HG02870 (cell line): ENCODE results near the gene TCEAL9.
A peak's percentile ranks its signal among the peaks of the same experiment; 100 is the strongest.
"Not testable (repeated sequence)": the region's sequence is repeated elsewhere in the genome, so short reads cannot be mapped to it uniquely, and the experiment has no call there.

ENCODE experiments used
- ATAC-seq: cut with Tn5 transposase; IDR thresholded peaks from one replicate; pipeline ENCODE4 v1.9.1; 2021; ENCODE audit warnings: mild to moderate bottlenecking, moderate library complexity; ENCODE audit not compliant: unreplicated experiment

TCEAL9 gene

DNA sequence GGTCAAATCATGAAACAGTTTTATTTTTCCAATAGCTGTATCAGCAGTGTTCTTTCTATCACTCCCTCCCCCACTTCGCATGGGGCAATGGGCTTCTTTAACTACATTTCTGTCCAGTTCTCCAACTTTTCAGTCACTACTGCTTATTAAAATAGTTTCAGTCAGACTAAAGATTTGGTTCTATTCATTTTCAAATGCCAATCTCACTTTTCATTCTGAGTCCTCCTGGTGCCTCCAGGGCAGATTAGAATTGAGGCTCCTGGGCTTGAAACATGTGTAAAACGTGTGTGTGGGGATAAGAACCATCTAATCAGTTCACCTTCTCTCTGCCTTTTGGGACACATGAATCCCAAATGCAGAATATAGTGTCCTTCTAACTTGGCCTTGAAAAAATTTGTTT is 16.6 kb downstream of the TCEAL9 start:
- no peak for ATAC-seq

DNA sequence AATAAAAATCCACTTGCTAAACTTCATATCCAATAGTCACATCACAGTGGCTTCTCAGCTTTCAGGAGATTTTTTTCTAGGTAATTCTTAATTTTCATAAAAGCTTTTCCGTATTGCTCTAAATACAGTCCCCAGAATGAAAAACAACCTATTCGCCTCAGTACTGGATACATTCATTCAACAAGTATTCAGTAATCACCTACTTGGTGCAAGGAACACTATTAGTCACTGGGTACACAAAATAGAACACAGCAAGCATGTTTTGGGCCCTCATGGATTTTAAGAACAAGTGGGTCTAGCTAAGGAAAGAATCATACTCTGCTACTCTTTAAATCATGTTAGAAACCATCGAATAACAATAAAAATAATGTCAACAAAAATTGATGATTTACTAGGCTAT is 17.3 kb downstream of the TCEAL9 start:
- ATAC-seq: no peak

DNA sequence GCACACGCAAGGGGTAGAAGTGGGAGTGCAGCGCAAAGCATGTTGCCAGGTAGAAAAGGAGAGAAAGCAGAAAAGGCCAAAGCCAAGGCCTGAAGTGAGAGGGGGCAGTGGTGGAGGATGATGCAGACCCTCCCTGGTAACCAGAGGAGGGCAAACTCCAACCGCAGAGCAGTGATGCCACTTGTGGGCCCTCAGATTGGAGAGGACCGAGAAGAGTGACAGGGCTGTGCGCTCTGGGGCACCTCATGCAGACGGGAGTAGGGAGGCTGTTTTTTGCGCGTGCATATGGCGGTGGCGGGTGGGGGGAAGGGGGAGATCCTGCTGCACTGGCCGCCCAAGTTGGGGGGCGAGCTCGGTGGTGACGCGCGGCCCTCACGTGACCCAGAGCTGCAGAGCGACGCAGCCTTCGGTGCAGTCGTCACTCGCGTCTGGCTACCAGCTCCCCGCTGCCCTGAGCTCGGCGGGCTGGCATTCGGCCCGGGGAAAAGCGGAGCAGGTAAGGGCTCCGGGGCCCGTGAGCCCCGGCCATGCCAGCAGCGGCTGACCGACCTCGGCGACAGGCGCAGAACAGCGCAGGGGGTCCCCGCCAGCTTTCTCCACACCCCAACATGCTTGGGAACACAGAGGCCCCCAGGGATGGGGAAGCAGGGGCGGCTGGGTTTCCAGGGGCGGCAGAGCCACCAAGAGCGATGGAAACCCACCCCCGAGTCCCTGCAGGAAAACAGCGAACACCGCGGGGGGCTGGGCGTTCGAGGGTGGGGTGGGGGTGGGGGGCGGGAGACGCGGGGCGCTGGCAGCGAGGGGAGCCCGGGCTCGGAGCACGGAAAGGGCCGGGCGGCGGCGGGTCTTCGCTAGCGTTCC is 20.0 kb downstream of the TCEAL9 start, which contains the start of gene BEX3:
BEX3 (plus strand) TSS at position 421 of the 861 bp plus-strand sequence. CDS start 984 bp downstream, outside the sequence.
- ATAC-seq: no peak

DNA sequence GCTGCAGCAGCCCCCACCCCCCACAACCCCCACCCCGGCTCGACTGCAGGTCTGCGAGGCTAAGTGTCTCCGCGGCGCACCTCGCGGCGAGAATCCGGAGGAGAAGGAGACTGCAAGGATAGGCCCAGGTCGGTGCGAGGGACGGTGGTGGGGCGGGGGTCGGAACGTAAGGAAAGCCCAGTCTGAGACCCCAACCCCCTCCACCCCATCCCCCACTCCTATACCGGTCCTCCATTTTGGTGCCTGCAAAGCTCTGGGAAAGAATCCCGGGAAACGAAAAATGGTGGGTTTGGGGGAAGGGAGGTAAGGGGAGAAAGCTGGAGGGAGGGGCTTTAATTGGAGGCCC is 20.6 kb downstream of the TCEAL9 start:
- ATAC-seq: no peak

DNA sequence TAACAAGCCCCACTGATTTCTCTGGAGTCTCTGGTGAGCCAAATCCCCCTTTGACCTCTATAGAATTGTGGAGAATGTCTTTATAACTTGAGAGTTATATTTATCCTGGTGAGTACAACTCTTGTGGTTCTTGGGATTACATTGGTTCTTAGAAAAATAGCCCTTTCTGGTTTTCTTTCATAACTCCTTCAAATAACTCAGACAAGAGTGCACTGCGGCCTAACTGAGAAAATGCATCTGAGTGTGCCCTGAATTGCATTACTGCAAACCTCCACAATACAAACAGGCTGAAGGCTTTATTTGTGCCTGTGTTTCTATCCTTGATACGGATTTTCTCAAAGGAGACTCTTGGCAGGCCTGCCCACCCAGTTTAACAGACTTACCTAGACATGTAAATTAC is 22.7 kb downstream of the TCEAL9 start:
- no peak for ATAC-seq

DNA sequence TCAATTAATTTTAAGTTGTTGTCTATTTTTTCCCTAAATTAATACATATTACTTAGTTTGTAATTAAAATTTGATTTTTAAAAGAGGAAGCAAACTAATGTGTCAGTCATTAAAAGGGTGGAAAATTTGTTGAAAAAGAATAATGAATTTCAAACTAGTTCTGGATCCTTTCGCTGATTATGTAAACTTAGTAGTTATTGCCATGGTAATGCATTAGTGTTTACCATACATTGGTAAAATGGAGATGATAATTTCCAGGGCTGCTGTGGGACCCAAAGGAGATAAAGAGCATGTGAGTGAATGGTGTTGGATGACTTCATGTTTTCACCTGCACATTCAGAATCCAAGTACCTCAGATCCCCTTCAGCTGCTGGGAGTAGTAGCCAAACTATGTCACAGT is 26.6 kb downstream of the TCEAL9 start:
- ATAC-seq: no peak

DNA sequence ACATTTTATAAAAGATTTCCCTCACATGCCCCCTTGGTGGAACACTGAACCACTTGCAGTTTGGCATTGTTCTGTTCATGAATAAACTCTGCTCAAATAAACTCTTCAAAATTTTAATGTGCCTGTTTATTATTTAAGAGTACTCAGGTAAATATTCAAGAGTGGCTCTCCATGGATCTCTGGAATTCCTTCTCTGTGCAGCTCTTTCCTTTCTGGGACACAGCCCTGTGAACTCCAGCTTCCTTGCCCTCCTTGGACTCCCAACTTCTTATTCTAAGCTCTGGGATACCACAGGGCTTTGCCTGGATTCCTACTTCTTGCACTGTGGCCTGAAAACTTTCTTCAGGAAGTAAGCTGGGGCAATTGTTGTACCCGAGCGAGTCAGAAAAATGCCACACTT is 28.4 kb downstream of the TCEAL9 start:
- no peak for ATAC-seq

DNA sequence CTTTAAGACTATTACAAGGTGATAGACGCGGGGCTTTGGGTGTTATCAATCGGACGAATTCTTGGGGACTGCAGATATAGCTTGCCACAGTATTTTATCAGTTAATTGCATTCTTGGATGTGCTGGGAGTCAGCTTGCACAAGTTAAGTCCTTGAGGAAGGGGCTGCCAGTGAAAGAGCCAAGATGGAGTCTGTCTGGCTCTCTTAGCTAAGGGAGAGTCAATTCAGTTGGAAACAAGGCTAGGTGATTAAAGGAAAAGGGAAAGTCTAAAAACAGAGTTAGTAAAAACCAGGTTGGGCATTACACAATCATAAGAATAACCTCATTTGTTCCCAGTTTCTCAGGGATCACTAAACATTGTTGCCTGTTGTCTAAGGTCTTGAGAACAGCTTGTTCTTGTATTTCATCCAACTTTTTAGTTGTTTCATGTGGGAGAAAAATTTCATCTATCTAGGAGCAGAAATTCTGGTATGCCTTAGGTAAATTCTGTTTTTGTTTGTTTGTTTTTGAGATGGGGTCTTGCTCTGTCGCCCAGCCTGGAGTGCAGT is 29.1 kb downstream of the TCEAL9 start:
- ATAC-seq: not testable (repeated sequence)

DNA sequence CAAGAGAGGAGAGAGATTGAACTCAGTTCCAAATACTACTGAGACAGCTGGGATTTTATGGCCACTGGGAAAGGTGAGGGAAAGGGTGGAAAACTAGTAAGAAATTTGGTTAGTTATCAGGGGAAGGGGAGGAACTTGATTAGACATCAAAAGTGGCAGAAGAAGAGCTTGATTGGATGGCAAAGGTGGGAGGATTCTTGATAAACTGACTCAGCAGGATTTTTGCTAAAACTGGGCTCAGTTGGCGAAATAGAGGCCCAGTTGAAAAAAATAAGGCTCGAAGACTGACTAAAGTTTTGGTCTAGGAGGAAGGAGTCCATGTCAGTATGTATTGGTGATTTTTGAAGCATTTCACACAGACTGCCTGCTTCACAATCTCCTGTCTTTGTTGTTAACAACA is 30.0 kb downstream of the TCEAL9 start:
- ATAC-seq: no peak

DNA sequence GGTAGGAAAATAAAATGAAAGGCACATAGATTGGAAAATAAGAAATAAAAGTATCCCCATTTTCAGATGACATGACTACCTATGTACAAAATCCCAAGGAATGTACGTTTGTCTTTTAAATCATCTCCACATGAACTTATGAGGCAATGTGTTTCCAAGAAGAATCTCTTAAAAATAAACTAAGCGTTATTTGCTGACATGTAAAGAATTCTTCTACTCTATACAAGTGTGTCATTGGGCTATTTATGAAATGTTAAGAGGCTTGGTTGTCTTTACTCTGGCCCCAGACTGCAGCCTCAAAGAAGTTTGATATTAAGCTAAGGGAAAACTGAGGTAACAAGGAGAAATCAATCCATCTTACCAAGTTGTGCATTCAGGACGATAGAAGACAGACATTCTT is 37.2 kb downstream of the TCEAL9 start:
- no peak for ATAC-seq

DNA sequence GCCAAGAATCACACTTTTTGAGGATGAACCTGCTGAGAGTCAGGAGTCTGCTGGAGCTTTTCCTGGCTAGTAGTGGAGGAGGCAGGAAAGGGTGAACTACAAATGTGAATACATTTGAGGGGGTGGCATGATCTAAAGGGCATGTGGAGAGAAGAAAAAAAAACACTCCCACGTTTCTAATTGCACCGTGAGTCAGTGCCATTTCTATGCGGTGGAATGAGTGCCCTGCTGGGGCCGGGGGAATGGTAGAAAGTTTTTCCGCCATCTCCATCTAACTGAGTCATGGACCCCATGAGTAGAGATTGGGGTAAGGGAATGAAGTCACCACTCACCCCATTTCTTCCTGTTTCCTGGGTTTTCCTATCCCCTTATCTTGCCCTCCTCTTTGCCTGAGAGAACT is 39.9 kb downstream of the TCEAL9 start:
- no peak for ATAC-seq

DNA sequence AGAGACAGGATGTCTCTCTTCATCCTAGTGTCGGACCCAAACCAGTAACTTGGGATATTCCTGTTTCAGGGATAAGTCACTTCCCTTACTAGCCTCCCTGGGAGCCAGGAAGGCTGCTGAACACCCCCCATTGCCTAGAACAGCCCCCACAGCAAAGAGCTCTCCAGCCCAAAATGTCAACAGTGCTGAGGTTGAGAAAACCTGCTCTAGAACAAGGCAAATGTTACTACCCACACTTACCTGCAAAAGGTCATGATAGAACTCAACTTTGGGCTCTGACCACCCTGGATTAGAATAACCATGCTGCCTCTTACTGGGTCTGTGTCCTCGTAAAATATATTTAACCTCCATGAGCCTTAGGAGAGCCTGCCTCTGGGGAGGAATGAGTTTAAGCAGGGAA is 40.4 kb downstream of the TCEAL9 start:
- ATAC-seq: no peak

DNA sequence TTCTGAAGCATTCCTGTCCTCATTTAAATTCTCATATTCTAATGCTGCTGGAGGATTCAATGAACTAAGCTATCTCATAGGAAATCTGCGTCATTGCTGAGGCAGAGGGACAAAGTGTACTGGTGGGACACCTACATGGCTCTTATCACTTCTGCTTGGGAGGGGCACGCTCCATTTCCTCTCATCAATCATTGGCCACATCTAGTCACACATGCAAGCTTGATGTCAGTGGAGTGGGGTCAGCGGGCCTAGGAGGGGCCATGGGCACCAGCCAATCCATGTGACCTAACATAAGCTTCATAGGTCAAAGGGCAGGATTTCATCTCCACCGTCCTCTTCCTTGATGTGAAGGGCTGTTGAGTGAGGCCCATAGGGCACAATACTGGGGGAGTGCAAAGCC is 41.4 kb downstream of the TCEAL9 start:
- ATAC-seq: no peak

DNA sequence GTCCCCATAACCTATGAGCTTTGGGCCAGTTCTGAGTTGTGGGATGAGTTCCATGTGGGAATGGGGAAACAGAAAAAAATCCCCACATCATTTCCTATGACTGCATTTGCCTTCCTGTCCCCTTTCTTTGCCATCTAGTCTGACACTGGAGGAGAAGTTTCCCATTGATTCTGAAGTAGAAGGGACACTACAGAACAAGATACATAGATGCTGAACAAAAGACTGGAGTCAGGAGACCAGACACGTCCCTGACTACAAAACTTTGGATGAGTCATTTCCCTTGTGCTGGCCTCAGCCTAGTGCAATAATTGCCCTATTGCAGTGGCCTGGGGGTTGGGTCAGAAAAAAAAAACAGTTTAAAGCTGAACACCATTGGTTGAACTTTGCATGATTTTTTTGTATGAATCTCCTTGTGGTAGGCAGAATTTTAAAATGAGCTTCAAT is 42.1 kb downstream of the TCEAL9 start:
- ATAC-seq: no peak

DNA sequence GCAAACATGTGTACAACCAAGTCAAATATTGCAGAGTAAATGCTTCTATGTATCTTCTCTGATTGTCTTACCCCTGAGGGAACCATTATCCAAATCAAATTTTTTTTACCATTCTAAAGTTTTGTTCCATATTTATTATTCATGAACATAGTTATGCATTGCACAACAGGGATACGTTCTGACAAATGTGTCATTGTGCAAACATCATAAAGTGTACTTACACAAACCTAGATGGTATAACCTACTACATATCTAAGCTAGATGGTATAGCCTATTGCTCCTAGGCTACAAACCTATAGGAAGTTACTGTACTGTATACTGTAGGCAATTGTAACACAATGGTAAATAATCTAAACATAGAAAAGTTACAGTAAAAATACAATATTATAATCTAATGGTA is 43.4 kb downstream of the TCEAL9 start:
- ATAC-seq: no peak

DNA sequence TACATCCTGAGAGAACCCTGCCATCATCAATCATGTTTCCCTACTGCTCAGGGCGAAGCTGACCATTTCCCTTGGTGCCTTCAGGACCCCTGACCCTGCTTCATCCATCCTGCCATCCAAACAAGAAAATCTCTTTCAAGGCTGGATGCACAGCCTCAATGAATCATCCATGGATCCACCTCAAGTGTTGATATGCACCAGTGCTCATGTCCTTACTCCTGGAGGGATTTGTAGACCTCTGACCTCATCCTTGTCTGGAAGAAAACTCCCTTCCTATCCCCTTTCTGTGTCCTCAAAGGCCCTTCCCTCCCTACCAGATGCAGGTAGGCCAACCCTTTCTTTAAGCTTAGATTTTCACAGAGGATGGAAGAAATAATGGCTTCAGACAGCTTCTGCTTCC is 44.6 kb downstream of the TCEAL9 start:
- no peak for ATAC-seq

DNA sequence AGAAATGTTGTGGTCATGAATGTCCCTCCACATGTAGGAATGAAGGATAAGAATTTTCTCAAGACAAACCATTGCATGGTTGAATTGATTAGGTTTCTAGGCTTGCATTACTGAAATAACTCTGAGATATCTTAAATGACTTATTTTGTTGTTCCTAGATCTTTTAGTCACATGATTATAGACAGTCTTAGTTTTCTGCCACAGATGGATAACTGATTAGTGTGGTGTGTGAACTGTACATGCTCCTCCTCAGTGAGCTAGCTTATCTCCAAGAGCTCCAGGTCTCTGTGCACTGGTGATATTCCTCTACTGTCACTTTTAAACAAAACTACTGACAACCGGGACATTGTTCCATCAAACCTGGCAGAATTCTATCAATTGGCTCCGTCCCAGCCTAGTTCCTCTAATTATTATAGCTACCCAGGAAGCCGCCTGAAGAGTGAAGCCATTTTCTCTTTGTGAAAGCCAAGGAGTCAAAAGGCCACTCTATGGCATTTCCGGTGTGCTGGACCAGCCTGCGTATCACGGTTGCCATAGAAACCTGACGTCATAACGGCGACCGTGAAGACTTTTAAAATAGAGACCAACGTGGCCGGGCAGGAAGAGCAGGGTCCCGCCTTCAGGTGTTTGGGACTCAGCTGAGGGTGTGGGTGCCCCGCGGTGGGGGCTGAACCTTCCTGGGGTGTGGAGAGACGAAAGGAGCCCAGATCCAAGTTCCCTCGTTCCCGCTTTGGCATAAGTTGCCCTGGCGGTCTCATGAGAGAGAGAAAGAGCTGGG is 48.1 kb downstream of the TCEAL9 start:
- ATAC-seq: peak; percentile 96

DNA sequence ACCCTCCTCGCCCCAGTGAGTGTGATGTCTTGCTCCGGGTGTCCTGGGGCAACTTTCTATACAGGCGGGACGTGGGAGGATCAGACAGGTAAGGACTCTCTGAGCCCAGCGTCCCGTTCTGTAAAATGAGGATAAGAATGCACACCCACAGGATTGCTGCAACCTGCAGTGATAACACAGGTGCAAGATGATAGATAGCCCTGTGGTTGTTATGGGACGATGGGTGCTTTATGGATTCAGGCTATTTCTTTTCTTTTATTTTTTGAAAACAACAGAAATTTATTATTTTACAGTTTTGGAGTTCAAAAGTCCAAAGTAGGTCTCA is 48.7 kb downstream of the TCEAL9 start:
- peak; percentile 21 for ATAC-seq

DNA sequence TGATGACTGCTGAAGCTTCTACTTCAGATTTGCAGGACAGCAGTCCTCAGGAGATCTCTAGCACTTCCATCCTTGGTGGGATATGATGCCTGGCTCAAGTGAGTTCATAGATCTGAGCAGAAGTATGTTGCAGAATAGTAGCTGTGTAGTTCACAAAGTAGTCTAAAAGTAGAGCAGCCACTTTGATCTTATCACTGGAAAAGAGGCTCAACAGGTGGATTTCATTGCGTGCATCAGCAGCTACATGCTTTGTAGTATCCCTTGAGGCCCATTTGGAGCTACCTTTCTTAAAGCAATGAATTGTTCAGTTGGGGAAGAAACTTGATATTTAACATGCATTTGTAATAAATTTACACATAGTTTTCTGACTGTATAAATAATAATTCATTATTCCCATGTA is 50.0 kb downstream of the TCEAL9 start:
- no peak for ATAC-seq

DNA sequence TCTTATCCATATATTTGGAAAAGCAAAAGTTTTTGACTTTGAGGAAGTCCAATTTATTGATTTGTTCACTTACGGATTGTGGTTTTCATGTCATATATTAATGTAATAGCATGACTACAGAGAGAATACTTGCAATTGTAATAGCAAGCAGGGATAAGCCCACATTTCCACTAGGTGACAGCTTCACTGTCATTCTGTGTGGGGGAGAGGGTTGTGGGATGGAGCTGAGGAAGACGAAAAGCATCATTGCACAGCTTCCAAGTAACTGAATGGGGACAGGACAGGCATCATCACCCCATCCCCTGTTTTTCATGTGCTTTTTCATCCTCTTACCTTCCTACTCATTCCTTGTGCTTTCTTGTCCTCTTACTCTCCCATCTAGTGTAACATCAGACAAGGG is 51.5 kb downstream of the TCEAL9 start:
- ATAC-seq: no peak
